ENCODE data around the gene EPB41. TPM values are rescaled to one million over a fixed set of nuclear protein-coding genes. Genes with fewer than 3 reads are reported as not detected.

The EPB41 gene
- total and polyA plus RNA-seq, 2 donors (not counting 3 experiments of a cell fraction or from before 2014, with no cell fraction given): 22.3 to 45.7 TPM

DNA sequence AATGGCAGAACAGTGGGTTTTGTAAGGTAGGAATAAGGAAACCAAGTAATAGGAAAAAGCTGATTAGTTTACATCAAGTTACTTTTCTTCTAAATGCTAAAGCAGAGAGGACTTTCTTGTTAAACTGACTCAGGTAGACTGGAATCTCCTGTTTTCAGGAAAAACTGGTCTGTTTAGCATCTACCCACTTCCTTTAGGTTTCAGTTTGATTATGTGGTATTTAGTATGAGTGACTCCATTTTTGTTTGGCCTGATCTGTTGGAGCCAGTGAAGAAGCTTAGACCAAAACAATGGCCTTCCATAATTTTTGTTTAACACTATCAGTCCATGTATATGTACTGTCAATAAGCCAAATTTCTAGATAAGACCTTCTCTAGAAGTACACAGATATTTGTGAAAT is 88.4 kb downstream of the EPB41 start:
- dilution Hi-C loops (cut with MboI; ENCODE audit: extremely low pct_ligation_motif_present, low sequenced_read_pairs): no loop called here
- CTCF ChIA-PET: interaction anchor here (0.8 to 1.6 kb wide), 3 partner anchors 9 to 61 kb away, joined by 3 to 4 read pairs (median 4); no protein-coding TSS in a partner anchor

More for the DNA sequence above, 88.4 kb downstream of the EPB41 start:
- no peak for FAIRE-seq
- no peaks in the 10 kb centered on the region for H3K9me1 ChIP-seq (replicated peaks; ENCODE audit: control insufficient read depth, extremely low read depth, insufficient read depth, low read length)
- no peaks in the 10 kb centered on the region for H3K9me3 ChIP-seq (replicated peaks; ENCODE audit: control insufficient read depth, insufficient read depth, low read length)
- no peaks in the 10 kb centered on the region for H4K20me1 ChIP-seq (replicated peaks; ENCODE audit: control insufficient read depth, extremely low read depth, insufficient read depth, low read length)
- H3K79me2 ChIP-seq (ENCODE audit: control insufficient read depth, insufficient read depth, low read length): no peaks in the 10 kb centered on the region
- H2AFZ ChIP-seq (ENCODE audit: low read depth, low read length): no peak overlapping the region
- no peak for TF ChIP-seq MYC (IDR thresholded peaks at IDR 0.05; ENCODE audit: low read depth, low read length)
- no peak for TF ChIP-seq POLR2AphosphoS5 (IDR thresholded peaks at IDR 0.05; ENCODE audit: insufficient read depth, low read depth, low read length)
- no peak for TF ChIP-seq EZH2 (IDR thresholded peaks at IDR 0.05; ENCODE audit: borderline replicate concordance, low read depth, low read length, severe bottlenecking)
- no peak for TF ChIP-seq MAX (IDR thresholded peaks at IDR 0.05; ENCODE audit: insufficient read depth, insufficient read length)
- TF ChIP-seq CTCF (IDR thresholded peaks at IDR 0.05; ENCODE audit: extremely low read depth in 1 of 2, insufficient read depth in 1 of 2, low read depth in 1 of 2, low read length in 2 of 2): no peak
- TF ChIP-seq POLR2A (IDR thresholded peaks at IDR 0.05; ENCODE audit: low read depth, low read length): no peak
- H3K4me3 ChIP-seq (replicated peaks in 1 of 3; ENCODE audit: insufficient read depth in 1 of 3, low read depth in 1 of 3, low read length in 3 of 3): no peak overlapping the region
- no peaks in the 10 kb centered on the region for H3K4me1 ChIP-seq (ENCODE audit: control insufficient read depth, extremely low read depth, insufficient read depth, low read length)
- H3K27ac ChIP-seq (ENCODE audit: insufficient read depth, low read depth, low read length): no peak overlapping the region
- no peak for DNase-seq (ENCODE audit: low read depth, low spot score)
- H3K4me2 ChIP-seq (ENCODE audit: insufficient read depth, low read length): no peak overlapping the region
- no peak overlapping the region for H3K9ac ChIP-seq (replicated peaks; ENCODE audit: extremely low read depth, insufficient read depth, low read length)
- H3K36me3 ChIP-seq (ENCODE audit: control insufficient read depth in 2 of 2, extremely low read depth in 1 of 2, insufficient read depth in 2 of 2, low read length in 2 of 2): no peaks in the 10 kb centered on the region
- no peaks in the 10 kb centered on the region for H3K27me3 ChIP-seq (ENCODE audit: control insufficient read depth in 2 of 2, insufficient read depth in 2 of 2, low read length in 2 of 2)
- no TSS peak for BruUV-seq (replicated peaks)
- POLR2A ChIA-PET: interaction anchor here (0.6 kb wide), 1 partner anchor 786 kb away, joined by 3 read pairs; no protein-coding TSS in a partner anchor
- intact Hi-C loops (cut with micrococcal nuclease): no loop called here

Measured in endothelial cell of umbilical vein (primary cell).